ENCODE data around the gene JTB.
A peak's percentile ranks its signal among the peaks of the same experiment; 100 is the strongest.
"Not testable (repeated sequence)": the region's sequence is repeated elsewhere in the genome, so short reads cannot be mapped to it uniquely, and the experiment has no call there.

JTB gene

GRCh38 chr1:154000420-154000819 lies 22.9 kb upstream of the JTB start:
- no peak for DNase-seq (ENCODE audit: low spot score)
- no peak for TF ChIP-seq CTCF (IDR thresholded peaks at IDR 0.05; ENCODE audit: extremely low read depth, missing control alignments)

GRCh38 chr1:153996882-153997281 lies 19.4 kb upstream of the JTB start:
- not testable (repeated sequence) for DNase-seq (ENCODE audit: low spot score)

- no peak for DNase-seq (ENCODE audit: low spot score)
- no peak for TF ChIP-seq CTCF (IDR thresholded peaks at IDR 0.05; ENCODE audit: extremely low read depth, missing control alignments)
Observed at GRCh38 chr1:153995640-153996039, 18.2 kb upstream of the JTB start.

- no peak for TF ChIP-seq CTCF (IDR thresholded peaks at IDR 0.05; ENCODE audit: extremely low read depth, missing control alignments)
- DNase-seq (ENCODE audit: low spot score), result no peak
Observed at GRCh38 chr1:153995202-153995601, 17.7 kb upstream of the JTB start.

- TF ChIP-seq CTCF (IDR thresholded peaks at IDR 0.05; ENCODE audit: extremely low read depth, missing control alignments), result no peak
- DNase-seq (ENCODE audit: low spot score), result no peak
Observed at GRCh38 chr1:153991806-153992205, 14.3 kb upstream of the JTB start.

- no peak for TF ChIP-seq CTCF (IDR thresholded peaks at IDR 0.05; ENCODE audit: extremely low read depth, missing control alignments)
- no peak for DNase-seq (ENCODE audit: low spot score)
Observed at GRCh38 chr1:153991151-153991630, 13.7 kb upstream of the JTB start.

- TF ChIP-seq CTCF (IDR thresholded peaks at IDR 0.05; ENCODE audit: extremely low read depth, missing control alignments), result no peak
- peak; percentile 92 for DNase-seq (ENCODE audit: low spot score)
Observed at GRCh38 chr1:153990468-153991150, 13.1 kb upstream of the JTB start, which contains the start of gene RPS27. Gene RPS27, plus strand, starts transcription at chr1:153990762. Its CDS starts 35 bp downstream, at chr1:153990797.

- no peak for TF ChIP-seq CTCF (IDR thresholded peaks at IDR 0.05; ENCODE audit: extremely low read depth, missing control alignments)
- DNase-seq (ENCODE audit: low spot score), result no peak
Observed at GRCh38 chr1:153987621-153988020, 10.1 kb upstream of the JTB start.
